GM12873 (cell line): ENCODE measurements around the gene CDH4.

Experiments used
- TF ChIP-seq, protein P1 (sequence below): IDR thresholded peaks from 2 replicates; pipeline ENCODE4 v1.5.1; 2012; ENCODE audit warnings: low read depth, mild to moderate bottlenecking, moderate library complexity, low read length, control low read depth; ENCODE audit not compliant: insufficient read depth; ENCODE audit errors: missing control alignments

Gene CDH4

DNA sequence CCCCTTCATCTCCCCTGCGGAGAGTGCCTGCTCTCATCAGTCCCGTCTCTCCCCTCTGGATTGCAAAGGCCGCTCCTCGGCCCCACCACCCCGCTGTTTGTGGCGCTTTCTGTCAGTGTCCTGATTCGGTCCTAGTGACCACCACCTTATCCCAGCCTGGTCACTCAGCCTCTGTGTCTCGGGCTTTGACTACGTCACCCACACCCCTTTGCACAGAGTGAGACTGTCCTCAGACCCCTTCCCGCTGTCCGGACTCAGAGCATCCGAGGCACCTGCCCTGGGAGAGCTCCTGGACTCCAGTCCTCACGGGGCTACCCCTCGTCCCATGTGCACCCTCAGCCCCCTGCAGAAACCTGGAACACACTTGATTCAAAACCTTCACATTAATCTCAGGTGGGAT lies 433.4 kb downstream of the CDH4 start:
- TF ChIP-seq, protein P1, sequence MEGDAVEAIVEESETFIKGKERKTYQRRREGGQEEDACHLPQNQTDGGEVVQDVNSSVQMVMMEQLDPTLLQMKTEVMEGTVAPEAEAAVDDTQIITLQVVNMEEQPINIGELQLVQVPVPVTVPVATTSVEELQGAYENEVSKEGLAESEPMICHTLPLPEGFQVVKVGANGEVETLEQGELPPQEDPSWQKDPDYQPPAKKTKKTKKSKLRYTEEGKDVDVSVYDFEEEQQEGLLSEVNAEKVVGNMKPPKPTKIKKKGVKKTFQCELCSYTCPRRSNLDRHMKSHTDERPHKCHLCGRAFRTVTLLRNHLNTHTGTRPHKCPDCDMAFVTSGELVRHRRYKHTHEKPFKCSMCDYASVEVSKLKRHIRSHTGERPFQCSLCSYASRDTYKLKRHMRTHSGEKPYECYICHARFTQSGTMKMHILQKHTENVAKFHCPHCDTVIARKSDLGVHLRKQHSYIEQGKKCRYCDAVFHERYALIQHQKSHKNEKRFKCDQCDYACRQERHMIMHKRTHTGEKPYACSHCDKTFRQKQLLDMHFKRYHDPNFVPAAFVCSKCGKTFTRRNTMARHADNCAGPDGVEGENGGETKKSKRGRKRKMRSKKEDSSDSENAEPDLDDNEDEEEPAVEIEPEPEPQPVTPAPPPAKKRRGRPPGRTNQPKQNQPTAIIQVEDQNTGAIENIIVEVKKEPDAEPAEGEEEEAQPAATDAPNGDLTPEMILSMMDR = no peak

DNA sequence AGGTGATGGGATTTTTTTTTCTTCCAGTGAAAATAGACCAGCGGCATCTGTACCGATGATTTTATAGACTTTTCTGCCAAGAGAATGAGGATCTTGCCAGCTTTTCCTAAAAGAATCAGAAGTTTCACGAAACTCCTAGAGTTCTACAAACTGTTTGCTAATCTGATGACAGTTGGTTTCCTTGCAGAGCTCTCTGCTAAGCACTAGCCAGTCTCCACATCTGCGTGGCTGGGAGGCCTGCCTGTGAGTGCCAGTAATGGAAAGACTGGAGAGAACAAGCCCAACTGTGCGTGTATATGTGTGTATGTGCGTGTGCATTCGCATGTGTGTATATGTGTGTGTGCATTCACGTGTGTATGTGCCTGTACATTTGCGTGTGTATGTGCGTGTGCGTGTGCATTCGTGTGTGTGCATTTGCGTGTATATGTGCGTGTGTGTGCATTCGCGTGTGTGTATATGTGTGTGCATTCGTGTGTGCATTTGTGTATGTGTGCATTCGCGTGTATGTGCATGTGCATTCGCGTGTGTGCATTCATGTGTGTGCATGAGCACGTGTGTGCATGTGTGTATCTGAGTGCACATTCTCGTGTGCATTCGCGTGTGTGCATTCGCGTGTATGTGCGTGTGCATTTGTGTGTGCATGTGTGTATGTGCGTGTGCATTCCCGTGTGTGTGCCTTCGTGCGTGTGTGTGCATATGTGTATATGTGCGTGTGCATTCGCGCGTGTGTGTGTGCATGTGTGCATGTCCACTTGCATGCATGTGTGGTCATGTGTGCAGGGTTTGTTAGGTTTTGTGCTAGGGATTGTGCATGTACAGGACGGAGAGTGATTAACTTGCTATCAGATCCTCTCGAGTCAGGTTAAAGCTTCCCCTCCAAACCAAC lies 434.2 kb downstream of the CDH4 start:
- TF ChIP-seq, protein P1 = no peak

DNA sequence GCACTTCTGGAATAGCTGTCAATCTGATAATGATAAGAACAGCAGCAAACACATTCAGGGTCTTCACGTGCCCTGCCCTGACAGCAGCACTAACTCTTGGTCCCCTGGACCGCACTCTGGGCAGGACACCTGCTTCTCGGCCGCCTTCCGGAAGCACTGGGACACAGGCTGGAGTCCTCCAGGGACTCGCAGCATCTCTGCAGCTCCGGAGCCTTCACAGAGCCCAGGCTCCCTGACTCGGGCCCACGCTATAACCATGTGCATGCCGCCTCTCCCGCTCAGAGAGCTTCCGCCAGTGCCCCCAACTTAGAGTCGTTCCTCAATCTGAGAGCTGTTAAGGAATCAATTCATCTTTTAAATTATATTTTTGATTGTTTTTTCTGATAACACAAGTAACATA lies 436.4 kb downstream of the CDH4 start:
- TF ChIP-seq, protein P1 = no peak

DNA sequence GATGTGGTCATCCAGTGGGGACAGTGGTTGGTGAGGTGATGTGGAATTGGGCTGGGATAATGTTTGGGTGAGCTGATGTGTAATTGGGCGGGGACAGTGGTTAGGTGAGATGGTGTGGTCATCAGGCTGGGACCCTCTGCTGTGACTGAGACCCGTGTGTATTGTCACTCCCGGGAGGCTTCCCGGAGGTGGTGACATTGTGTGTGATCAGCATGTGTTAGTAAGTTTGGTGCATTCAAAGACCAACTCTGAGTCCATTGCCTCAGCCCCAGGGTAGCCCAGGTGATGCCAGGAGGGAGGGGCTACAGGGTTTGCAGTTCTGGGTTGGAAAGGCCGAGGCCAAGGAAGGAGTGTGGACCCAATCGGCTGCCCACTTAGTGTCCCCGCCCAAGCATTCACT lies 438.1 kb downstream of the CDH4 start:
- TF ChIP-seq, protein P1 = no peak

DNA sequence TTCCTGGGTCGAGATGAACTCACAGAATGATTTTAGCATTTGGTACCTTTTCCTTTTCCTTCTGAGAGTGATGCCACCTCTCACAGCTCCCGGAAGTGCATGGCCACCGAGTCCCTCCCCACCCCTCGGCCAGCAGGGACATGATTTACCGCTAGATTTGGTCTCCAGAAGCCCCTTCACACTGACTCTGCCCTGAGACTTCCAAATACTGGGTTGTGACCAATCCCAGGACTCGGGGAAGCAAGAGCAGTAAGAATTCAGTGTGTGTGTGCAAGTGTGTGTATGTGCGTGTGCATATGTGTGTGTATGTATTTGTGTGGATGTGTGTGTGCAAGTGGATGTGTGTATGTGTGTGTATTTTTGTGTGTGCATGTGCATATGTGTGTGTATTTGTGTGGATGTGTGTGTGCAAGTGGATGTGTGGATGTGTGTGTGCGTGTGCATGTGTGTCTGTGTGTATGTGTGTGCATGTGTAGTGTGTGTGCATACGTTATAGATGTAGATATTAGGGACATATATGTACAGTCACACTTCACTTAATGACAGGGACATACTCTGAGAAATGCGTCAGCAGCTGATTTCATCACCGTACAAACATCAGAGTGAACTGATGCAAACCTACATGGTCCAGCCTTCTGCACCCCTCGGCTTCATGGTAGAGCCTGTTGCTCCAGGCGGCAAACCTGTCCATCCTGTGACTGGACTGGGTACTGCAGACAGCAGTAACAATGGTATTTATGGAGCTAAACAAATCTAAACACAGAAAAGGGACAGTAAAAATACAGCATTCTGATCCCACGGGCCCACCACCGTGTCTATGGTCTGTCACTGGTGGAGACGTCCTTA lies 439.2 kb downstream of the CDH4 start:
- TF ChIP-seq, protein P1 = no peak

DNA sequence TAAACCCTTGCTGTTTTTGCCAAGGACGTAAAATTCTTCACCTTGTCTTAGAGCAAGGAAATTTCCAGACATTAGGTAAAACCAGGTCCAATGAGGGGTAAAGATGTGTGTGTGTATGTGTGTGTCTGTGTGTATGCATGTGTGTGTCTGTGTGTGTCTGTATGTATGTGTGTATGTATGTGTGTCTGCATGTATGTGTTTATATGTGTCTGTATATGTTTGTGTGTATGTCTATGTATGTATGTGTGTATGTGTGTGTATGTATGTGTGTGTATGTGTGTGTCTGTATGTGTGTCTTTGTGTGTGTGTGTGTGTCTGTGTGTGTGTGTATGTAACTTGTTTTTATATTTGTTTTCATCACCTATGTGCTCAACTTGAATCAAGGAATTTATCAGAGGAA lies 439.9 kb downstream of the CDH4 start:
- TF ChIP-seq, protein P1 = no peak

DNA sequence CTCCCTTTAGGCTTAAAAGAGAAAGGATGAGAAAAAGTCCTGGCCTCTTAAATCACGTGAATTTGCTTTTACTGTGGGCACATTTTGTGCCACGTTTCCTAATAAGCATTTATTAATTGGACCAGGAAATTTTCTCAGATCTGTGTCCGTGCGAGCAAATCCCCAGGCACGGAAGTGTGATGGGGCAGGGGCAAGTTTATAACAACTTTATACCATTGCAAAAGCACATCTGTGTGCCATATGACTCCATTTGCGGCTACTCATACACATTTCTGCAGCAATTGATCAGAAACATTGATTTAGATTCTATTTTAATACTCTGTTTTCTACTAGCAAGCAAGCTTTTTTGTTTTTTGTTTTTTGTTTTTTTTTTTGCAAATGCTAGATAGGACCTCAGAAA lies 440.4 kb downstream of the CDH4 start:
- TF ChIP-seq, protein P1 = no peak
